Stimulated activated naive CD4-positive, alpha-beta T cell (primary cell): ENCODE data around the gene KCTD1.

Source experiments
- DNase-seq, 6 experiments: peaks; one replicate each; lab custom pipeline; 2025; lab: John Stamatoyannopoulos, UW

The KCTD1 gene

GRCh38 chr18:26549263-26550094 is 1.1 kb upstream of the KCTD1 start:
- peak in 2 of 6 experiments; percentile 3 to 15 for DNase-seq

GRCh38 chr18:26547646-26548414 is 523 bp downstream of the KCTD1 start:
- peak in 5 of 6 experiments; percentile 6 to 42 (median 22) for DNase-seq

GRCh38 chr18:26546875-26547645 is 1.3 kb downstream of the KCTD1 start:
- DNase-seq = no peak

- DNase-seq = peak in 1 of 6 experiments; percentile 2
Observed at GRCh38 chr18:26546170-26546874, 2.0 kb downstream of the KCTD1 start.

- no peak for DNase-seq
Observed at GRCh38 chr18:26545335-26546123, 2.8 kb downstream of the KCTD1 start.

GRCh38 chr18:26544451-26544850 is 3.9 kb downstream of the KCTD1 start:
- no peak for DNase-seq

- DNase-seq = no peak
Observed at GRCh38 chr18:26543373-26543772, 5.0 kb downstream of the KCTD1 start.

- no peak for DNase-seq
Observed at GRCh38 chr18:26540043-26540628, 8.2 kb downstream of the KCTD1 start.

- DNase-seq = no peak
Observed at GRCh38 chr18:26538524-26538923, 9.8 kb downstream of the KCTD1 start.

GRCh38 chr18:26536664-26537063 is 11.7 kb downstream of the KCTD1 start:
- DNase-seq = no peak

- no peak for DNase-seq
Observed at GRCh38 chr18:26536032-26536431, 12.3 kb downstream of the KCTD1 start.

GRCh38 chr18:26535630-26536029 is 12.7 kb downstream of the KCTD1 start:
- no peak for DNase-seq

- DNase-seq = no peak
Observed at GRCh38 chr18:26532367-26533340, 15.7 kb downstream of the KCTD1 start.

- no peak for DNase-seq
Observed at GRCh38 chr18:26531605-26532298, 16.6 kb downstream of the KCTD1 start.

GRCh38 chr18:26526966-26527234 is 21.5 kb downstream of the KCTD1 start:
- no peak for DNase-seq

GRCh38 chr18:26526128-26526965 is 22.0 kb downstream of the KCTD1 start:
- no peak for DNase-seq

- no peak for DNase-seq
Observed at GRCh38 chr18:26524504-26525351, 23.6 kb downstream of the KCTD1 start.
